SW480 (cell line): ENCODE measurements around the gene REC114.
"Not testable (repeated sequence)": the region's sequence is repeated elsewhere in the genome, so short reads cannot be mapped to it uniquely, and the experiment has no call there.

Source experiments
- DNase-seq: peaks from one replicate; pipeline ENCODE4 v3.0.0-alpha.2; 2016; ENCODE audit warnings: low spot score

REC114 gene

GRCh38 chr15:73577593-73577992 is 134.6 kb downstream of the REC114 start:
- not testable (repeated sequence) for DNase-seq

GRCh38 chr15:73578026-73578425 is 135.1 kb downstream of the REC114 start:
- no peak for DNase-seq

DNA sequence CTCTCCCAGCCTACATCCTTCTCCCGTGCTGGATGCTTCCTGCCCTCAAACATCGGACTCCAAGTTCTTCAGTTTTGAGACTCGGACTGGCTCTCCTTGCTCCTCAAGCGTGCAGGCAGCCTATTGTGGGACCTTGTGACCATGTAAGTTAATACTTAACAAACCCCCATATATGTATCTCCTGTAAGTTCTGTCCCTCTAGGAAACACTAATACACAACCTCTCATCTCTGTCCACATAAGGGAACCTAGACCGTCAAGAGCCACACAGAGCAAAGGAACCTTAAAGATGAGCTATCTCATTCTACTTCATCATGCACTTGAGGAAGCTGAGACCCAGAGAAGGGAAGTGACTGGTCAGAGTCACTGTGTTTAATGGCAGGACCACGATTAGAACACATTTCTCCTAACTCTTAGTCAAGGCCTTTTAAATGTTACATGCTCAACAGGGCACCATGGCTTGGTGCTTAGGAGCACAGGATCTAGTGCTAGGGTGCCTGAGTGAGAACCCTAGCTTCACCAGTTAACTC is 140.0 kb downstream of the REC114 start:
- no peak for DNase-seq

DNA sequence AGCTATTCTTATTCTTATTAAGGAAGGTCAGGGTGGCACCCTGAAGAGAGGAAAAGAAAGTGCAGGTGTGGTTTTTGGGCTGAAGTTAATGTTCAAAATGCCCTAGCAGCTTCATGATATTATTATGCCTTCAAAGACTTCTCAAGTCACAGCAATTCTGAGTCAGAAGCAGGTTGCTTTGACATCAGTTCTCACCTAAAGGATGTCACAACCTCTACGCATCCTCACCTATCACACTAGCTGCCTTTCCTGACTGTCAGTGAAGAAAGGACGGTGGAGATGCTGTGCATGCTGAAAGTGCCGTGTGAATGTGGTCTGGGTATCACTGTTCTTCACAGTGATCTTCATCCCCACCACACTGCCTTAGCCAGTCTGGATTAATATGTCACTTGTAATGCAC is 140.6 kb downstream of the REC114 start:
- DNase-seq = no peak

DNA sequence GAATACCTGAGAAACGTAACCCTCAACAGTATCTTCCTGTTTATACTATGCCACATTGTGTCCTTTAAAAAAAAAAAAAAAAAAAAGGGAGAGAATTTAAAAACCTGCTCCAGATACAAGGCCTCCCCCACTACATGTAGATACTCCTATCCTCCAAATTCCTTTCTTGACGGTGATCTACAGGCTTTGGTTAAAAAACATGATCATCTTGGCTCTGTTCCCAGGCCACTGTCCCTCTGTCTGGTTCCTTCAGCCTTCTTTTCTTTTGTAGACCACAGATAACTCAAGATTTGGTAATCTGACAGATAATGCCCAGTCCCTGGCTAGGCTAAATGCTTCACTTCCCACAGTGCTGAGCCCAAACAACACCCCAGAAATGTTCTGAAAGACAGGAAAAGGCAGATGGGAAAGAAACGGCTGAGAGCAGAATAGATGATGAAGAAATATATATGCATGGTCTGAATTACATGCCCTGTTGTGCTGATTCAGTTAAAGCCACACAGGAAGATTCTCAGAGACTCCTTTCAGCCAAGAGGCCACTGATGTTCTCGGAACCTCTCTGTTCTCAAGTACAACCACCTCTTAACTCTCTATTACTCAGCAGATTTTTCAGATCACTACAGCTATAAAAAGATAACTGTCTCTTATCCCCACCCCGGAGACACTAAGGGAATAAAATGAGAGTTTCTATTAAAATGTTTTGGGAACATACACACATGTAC is 141.9 kb downstream of the REC114 start:
- DNase-seq = no peak

- no peak for DNase-seq
Measured at GRCh38 chr15:73585871-73586654, 143.1 kb downstream of the REC114 start.

- DNase-seq = no peak
Measured at GRCh38 chr15:73589766-73590165, 146.8 kb downstream of the REC114 start.

- DNase-seq = no peak
Measured at GRCh38 chr15:73590263-73590662, 147.3 kb downstream of the REC114 start.

DNA sequence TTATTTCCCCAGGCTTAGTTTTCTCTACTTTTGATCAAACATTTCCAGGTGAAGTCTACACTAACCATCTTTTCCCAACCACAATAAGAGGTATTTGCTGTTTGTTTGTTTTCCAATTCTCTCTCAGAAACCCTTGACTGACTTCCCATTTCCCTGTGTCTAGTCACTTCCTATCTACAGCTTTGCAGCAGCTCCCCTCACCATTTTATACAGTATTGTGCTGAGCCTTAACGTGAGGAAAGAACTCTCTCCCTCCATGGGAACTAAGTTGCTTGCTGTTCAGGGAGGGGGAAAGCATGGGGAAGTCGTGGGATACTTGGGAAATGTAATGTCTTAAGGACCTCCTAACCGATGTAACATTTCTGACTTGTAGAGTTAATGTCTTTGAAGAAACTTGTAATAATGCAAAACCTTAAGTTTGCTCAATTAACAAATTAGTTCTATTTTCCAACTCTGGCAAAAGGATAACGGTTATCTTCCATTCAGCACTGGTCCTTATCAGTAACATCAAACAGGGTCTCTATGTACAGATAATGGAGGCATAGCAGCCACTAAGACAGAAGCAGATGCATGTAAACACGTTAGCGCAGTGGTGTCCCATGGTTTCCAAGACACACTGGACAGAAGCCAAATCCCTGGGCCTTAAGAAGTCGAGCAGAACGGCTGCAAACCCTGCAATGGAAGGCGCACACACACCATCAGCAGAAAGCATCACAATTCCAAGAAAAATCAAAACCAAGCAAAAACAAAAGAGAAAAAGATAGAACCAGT is 150.5 kb downstream of the REC114 start:
- DNase-seq = no peak

DNA sequence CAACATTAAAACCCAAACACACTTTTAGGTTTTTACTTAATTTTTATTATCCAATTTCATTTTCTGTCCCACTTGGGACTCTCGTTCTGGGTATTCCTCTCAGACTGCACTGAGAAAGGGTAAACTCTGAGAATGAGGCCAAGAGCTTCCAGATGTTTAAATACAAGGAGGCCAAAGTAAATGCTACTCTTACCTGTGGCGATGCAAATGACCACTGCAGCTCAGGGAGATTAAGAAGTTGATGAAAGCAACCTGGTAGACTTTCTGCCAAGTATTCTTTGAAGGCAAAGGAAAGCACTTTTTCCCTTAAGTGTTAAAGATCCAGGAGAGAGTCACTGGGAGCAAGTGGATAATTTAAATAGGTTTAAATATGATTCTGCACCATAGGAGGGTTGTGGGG is 151.1 kb downstream of the REC114 start:
- no peak for DNase-seq

- no peak for DNase-seq
Measured at GRCh38 chr15:73596174-73596573, 153.2 kb downstream of the REC114 start.

GRCh38 chr15:73597036-73597638 is 154.2 kb downstream of the REC114 start:
- DNase-seq = no peak

DNA sequence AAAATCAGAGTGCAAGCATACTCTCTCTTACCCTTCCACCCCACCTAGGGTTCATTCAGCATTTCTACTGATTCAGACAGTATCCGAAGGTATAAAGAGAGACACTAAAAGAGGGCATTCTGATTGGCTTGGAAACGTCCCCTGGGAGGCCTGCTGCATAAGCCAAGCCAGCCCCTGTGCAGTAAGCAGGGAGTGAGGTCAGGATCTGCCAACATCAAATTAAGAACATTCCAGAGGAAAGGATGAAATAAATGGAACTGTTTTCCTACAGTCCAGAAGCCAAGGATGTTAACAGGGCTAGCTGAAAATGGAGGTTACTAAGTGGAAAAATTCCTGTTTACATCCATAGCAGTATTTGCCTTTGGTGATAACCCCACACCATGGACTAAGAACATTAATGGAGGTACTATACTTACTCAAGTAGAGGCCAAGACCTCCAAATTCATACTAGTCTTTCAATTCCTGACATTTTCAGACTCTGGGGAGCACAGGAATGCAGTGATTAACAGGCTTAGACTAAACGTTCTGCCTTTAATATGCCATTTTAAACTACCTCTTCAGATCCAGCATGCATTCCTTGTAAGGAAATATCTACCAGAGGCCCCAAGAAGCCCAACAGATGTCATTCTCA is 155.7 kb downstream of the REC114 start:
- DNase-seq = no peak

DNA sequence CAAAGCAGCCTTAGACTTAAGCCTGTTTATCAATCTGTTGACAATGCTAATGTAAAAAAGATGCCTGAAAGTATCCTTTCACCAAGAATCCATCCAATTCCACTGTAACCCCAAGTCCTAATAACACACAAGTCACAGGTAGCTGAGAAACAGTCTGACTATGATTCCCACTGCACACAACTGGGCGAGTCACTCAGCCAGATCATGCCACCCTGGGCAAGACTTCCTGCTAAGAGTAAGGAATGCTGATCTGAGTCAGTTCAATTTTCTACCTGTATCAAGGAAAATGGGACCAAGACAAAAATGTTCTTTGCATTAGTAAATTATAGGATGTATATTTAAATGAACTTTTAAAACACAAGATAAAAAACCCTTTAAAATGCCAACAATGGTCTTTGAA is 157.0 kb downstream of the REC114 start:
- peak; percentile 25 for DNase-seq

DNA sequence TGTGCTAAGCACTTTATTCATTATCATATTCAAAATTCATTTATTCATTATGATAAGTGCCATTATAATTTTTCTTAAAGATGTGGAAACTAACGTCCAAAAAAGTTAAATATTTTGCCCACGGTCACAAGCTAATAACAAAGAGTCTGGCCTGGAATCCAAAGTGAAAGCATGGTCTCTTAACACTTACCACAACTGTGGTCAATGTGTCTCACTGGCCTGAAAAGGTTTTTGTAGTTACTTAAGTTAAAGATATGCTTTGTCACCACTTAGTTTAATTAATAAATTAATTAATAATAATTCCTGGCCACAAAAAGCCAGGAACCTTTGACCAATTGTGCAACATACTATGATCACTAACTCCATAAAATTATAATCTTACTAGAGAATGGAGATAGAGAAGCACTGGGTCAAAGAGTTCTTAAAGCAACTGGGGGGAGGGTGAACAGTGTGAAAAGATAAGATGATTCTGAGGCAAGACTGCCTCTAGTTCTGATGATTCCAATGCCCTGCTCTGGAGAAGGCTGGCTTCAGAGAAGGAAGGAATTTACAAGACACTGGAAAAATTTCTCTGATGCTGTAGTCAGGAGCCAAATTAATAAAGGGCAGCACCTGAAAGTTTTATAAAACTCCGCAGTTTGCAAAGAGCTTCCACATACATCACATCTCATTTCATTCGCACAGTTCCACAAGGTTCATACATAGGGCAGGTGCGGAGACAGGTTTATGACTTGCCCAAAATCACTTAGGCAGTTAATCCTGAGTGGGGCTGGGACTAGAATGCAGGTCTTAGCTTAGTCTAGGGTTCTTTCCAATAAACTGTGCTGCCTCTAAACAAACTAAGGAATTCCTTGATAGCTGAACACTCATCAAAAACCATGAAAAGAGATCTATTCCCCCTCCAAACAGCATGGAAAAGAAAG is 157.7 kb downstream of the REC114 start:
- no peak for DNase-seq

- no peak for DNase-seq
Measured at GRCh38 chr15:73601451-73602445, 158.8 kb downstream of the REC114 start.

DNA sequence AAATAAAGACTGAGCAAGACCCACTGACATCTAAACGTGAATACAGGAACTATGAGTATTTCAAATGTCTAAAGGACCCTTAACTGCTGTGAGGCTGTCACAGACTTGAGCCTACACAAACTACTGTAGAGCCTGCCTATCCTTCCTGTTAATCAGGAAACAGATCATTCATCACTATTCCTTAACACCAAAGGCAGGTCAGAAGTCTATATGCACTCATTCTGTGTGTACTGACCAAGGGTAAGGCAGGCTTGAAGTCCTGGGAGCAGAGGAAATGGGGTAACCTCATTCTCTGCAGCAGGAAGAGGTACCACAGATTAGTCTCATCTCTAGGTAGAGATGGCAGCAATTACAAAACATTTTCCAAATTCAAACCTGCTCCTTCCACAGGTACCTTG is 159.5 kb downstream of the REC114 start:
- DNase-seq = no peak

DNA sequence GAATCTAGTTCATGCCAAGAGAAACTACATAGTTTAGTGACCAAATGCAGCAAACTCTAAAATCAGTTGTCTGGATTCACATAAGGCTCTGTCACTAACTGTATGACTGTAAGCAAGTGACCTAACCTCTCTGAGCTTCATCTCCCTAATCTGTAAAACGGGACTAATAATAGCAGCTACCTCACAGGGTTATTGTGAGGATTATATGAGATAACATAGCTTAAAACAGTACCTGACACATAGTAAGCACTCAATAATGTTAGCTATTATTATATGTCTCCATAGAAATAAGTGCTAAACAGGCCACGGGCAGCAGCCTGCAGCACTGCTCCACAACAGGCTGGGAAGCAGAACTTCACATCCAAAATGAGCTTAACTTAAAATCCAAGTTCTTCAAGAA is 160.0 kb downstream of the REC114 start:
- DNase-seq = no peak

DNA sequence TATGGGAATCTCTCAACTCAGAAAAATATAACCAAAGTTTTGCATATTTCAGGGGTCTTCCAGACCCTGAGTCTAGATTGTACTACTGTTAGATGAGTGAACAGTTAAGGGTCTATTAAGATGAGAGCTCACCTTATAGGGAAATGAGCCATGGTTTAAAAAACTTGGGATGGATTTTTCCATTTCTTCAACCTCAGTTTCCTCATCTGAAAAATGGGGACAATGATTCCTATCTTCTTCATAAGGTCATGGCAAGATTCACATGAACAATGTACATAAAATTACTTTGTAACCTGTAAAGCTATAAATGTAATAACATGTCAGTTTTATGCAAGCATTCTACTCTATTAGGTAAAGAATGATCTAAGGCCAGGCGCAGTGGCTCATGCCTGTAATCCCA is 161.5 kb downstream of the REC114 start:
- DNase-seq = no peak
